GM12892 (cell line): ENCODE data around the gene STIMATE.

Experiments used
- POLR2A ChIP-seq: IDR thresholded peaks from 2 replicates; pipeline ENCODE4 v1.6.1; 2011; ENCODE audit warnings: low read depth, low read length, control low read depth
- TAF1 ChIP-seq: IDR thresholded peaks from 2 replicates; pipeline ENCODE4 v1.6.1; 2011; ENCODE audit warnings: low read depth, mild to moderate bottlenecking, control low read depth, low read length, borderline replicate concordance

GRCh38 chr3:52874160-52874701, 23.1 kb downstream of the STIMATE start:
- TF ChIP-seq POLR2A (no peak), TAF1 (no peak)
